NT2/D1 (cell line): ENCODE data around the gene ACAD8.

ENCODE experiments used
- SUZ12 ChIP-seq: IDR thresholded peaks from 2 replicates; pipeline ENCODE4 v1.6.1; 2011; ENCODE audit not compliant: insufficient read length, insufficient read depth; ENCODE audit errors: extremely low read depth
- YY1 ChIP-seq: IDR thresholded peaks from 2 replicates; pipeline ENCODE4 v1.6.1; 2011; ENCODE audit not compliant: insufficient read length, insufficient read depth
- ZNF274 ChIP-seq: IDR thresholded peaks from 2 replicates; pipeline ENCODE4 v1.6.1; 2011; ENCODE audit warnings: mild to moderate bottlenecking, low read depth, low read length

DNA sequence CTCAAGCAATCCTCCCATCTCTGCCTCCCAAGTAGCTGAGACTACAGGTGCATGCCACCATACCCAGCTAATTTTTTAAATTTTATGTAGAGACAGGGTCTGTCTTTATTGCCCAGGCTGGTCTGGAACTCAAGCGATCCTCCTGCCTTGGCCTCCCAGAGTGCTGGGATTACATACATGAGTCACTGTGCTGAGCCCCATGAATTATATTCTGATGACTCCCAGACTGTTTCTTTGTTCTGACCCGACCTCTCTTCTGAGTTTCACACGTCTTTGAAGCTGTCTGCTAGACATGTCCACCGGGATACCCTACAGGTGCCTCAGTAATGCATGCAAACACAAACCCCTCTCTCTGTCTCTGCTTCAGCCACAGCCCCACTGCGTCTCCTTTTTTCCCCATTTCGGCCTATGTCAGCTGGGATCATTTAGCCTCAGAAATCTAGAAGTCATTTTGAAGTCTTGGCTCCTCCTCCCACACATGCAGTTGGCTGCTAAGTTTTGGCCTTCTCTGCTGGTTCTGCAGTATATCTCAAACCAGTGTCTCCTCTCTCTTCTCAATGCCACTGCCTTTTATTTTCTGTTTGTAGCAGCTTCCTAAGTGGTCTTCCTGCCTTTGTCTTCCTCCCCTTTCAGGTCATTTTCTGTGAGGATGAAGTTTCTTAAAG is 24.1 kb upstream of the ACAD8 start:
- no peak for TF ChIP-seq SUZ12
- TF ChIP-seq ZNF274: no peak
- no peak for TF ChIP-seq YY1
